ENCODE results near the gene TRPV6.

The TRPV6 gene

DNA sequence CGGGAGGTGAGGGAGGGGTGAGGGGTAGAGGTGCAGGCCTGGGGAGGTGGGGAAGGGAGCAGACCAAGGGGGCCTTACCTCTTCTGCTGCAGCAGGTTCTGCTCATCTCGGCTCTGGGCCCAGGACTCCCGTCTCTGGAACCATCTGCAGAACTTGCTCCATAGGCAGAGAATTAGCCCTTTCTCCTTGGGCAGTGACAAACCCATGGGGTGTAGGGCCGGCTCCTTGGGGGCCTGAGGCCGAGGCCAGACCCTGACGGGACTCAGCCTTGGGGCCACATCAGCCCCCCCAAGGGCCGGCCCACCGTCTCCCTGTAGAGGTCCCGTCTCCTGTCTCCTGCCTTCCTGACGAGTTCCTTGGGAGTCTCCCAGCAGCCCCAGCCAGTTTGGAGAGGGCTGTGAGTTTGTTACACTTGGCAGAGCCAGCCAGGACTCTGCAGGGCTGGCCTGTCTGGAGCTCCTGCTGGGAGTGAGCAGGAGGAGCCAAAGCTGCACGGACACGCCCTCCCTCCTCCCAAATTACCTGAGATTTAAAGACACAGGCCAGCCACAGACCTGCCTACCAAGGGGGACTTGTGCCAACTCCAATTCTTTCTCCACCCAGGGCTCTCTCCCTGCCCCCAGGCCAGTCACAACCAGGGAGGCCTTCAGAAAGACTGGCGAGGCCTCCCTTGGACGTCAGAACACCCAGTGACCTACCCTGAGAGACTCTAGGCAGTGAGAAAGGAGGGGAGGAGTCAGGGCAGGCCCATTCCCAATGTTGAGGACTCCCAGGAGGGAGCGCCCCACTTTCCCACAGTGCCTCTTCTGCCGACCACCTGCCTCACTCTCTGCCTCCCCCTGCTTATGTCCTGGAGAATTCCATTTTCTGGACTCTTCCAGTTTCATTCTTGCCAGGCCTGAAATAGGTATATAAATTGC, at the start of gene TRPV6:
TSS of gene TRPV6 (minus strand) at position 435 of the 920 bp plus-strand sequence.
- no peak for ATAC-seq

DNA sequence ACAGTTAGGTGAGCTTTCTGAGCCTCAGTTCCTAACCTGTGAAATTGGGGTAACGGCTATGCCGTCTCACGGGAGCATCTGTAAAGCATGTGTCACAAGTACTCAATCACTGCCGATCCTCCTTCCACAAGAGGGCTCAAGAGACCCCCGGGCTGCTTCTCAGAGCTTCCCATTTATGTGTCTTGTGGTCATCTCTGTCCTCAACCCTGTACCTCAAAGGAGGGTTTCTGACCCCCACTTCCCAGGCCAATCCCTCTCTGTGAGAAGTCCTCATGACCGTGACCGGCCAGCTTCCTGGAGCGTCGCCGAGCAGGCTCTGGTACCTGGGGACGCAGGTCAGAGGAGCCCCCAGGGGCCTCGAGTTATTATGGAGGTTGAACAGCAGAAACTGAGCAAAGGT, 48.5 kb upstream of the TRPV6 start:
- no peak for ATAC-seq

DNA sequence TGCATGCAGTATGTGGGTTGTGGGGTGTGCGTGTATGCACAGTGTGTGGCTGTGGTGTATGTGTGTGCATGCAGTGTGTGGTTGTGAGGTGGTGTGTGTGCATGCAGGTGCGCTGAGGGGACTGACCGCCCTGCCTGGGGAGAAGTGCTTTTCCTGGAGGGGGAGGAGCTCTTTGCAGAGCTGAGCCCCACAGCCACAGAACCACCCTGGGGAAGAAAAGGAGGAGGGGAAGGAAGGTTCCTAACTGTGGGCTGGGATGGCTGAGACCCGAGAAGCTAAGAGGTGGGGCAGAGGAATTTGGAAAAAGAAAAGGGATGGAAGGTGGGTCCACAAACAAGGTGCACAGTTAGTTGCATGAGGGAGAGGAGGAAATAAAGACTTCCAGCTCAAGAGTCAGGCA, 48.1 kb upstream of the TRPV6 start, which contains the start of gene TRPV5:
TSS of gene TRPV5 (minus strand) at position 123 of the 400 bp plus-strand sequence. CDS start 287 bp downstream, outside the sequence.
- ATAC-seq, result no peak

DNA sequence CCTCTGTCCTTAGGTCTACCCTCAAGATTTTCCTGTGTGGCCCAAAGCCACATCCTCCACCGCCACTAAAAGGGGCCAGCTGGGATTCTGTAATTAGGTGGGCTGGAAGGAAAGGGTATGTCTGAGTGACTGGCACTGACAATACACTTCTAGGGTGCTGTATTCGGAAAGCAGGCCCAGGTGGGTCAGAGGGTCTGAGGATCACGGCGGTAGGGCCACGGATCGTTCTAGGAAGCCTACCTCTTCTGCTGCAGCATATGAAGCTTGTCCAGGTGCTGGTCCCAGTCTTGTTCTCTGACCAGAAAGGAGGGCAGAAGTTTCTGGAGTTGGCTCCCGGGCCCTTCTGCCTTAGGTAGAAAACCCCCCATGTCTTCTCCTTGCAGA, 47.5 kb upstream of the TRPV6 start:
- no peak for ATAC-seq

DNA sequence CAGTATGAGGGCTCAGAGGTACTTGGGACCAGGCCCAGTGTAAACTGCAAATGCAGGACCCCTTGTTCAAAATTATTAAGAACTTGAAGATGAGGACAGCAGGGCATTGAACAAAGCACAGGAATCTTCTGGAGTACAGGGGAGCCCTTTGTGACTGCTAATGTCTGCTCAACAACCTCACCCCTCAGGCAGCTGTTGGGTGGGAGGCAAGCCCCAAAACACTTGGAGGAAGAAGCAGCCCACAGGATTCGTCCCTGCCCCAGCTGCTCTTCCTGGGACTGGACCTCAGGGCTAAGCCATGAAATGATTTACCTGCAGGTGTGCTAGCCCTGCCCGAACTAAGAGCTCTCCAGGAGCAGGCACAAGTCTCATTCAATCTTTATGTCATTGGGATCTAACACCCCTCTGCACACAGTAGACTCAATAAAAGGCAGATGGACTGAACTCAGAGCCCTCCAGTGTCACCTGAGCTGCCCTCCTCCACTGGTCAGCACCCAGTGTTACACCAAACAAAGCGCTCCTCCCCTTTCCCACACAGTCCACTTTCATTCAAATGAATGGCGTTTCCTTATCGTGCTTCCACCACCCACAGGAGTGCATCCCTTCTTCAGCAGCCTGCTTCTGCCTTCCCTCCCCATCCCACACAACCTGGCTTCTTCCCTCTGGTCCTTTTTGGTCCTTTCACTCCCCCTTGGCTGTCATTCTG, 47.0 kb upstream of the TRPV6 start:
- no peak for ATAC-seq

DNA sequence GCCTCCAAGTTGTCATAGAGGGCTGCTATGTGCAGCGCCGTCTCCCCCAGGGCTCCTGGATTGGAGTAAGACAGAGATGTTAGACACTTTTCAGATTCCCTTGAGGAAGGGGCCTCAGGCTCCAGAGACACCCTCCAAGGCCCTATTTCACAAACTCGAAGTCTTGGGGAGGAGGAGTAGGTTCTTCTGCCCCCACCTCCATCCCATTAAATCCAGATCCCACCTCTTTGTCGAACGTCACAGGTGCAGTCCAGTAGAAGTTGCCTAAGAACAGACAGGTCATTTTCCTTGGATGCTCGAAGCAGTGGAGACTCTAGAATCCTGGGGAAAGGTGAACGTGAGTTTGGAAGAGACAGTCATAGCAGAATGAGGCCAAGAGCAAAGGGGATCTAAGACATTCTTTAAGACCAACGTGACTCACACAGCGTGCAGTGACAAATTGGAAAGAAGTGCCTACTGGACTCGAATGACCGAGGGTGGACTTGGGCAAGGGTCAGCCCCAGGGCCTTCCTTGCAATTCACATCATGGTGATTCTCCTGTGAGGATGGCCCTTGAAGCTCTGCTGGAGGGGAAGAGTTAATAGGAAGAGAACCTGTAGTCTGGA, 44.7 kb upstream of the TRPV6 start:
- ATAC-seq, result no peak

DNA sequence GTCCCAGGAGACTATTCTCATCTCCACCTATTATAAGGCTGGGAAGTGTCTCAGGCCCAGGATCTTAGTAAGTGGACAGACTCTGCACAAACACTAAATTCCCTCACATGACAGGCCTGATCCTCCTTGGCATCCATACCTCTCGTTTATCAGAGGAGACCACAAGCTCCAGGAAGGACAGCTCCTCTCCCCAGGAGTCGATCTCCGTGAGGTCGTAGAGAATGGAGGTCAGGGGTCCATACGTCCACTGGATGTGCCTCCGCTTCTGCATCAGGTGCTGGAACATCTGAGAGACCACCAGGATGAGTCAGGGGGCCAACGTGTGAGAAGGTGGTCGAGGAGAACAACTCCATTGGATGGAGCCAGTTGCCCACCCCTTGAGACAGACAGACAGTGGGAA, 42.4 kb upstream of the TRPV6 start:
- ATAC-seq, result no peak

DNA sequence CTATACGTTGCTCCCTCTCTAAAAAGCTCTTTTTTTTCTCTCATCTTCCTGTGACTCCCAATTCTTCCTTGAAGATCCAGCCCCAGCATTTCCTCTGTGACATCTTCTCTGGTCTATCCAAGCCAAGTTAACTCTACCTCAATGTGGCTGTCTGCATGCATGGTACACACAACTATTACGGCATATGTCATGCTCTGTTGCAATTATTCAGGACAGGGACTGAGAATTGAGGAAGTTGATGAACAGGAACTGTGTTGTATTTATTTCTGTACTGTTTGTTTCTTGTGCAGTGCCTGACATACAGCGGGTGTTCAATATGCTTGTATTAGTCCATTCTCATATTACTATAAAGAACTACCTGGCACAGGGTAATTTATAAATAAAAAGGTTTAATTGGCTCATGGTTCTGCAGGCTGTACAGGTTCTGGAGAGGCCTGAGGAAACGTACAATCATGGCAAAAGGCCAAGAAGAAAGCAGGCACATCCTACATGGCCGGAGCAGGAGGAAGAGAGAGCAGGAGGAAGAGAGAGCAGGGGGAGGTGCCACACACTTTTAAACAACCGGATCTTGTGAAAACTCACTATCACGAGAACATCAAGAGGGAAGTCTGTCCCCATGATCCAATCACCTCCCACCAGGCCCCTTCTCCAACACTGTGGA, 41.7 kb upstream of the TRPV6 start:
- ATAC-seq, result no peak

DNA sequence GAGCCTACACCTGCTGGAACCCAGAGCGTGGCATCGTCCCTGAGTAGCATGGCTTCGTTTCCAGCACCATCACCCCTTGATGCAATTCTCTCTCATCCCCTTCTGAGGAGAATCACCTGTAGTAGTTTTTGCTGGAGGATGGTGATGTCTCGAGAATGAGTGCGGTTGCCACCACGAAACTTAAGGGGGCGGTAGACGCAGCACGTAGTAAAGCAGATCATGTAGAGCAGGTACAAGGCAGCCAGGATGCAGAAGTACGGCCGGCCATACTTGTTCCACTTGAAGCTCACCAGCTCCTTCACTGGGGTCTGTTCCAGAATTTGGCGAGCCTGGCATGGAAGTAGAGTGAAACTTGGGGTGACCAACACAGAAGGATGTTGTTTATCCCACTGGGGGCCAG, 39.9 kb upstream of the TRPV6 start:
- ATAC-seq, result no peak

DNA sequence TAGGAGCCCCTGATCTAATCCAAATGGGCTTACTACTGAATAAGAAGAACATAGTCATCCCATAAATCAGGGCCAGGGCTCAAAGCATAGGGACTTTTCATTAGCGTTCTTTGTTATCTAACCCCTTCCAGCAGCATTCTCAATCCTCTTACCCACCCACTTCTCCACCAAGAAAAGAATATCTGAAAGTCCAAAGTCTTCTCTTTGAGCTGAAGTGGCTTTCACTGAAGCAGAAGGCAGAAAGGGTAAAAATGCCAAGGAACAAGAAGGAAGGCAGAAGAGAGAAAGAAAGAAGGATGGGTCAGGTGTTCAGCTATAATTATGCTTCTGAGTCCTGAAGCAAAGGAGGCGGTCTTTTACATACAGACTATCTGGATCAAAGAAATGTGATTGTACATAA, 37.8 kb upstream of the TRPV6 start:
- ATAC-seq, result no peak

DNA sequence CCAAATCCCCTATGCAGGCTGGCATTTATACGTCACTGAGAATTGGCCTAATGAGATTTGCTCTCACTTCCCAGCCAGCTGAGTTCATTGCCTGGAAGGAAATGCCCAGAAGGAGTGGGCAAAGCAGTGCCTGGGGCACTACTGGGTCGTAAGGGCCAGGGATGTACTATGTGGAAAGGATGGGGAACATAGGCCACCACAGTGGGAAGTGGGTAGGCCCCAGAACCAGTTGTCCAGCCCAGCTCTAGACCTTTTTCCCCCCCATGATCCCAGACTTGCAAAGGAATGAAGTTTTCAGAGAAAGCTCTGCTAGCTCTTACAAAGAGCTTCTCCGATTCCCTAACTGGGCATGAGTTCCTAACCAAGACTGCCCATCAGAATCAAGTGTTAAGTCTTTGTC, 34.1 kb upstream of the TRPV6 start:
- no peak for ATAC-seq

DNA sequence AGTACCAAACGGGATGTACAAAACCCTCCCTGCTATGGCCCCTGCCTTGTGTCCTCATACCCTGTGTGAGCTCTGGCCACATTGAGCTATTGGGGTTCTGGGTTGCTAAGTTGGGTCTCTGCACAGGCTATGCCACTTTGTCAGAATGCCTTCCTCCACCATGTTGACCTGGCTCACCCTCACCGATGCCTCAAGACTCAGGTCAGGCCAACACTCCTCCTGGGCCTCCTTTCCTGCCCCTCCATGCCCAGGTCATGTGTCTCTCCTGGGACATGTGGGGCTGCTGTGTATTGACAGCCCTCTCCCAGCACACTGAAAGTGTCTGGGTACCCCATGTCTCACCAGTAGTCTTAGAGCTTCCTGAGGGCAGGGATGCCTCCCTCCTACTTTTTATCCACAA, 33.4 kb upstream of the TRPV6 start:
- ATAC-seq, result no peak

DNA sequence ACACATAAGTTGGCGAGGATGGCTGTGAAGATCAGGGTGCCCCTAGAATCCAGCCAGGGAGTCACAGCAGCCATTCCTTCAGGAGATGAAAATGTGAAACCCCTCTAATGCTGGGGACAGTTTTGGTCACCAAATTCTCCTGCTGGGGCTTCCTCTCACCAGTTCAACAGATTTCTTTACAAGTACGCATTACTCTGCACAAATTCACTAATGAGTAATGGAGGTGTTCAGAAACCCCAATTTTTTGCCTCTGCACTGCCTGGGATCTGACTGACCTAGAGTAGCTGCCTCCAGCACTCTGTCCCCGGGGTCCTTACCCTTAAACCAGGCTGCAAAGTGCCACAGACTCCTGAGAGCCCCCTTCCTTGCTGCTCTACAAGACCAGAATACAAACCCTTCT, 31.9 kb upstream of the TRPV6 start:
- ATAC-seq, result no peak

DNA sequence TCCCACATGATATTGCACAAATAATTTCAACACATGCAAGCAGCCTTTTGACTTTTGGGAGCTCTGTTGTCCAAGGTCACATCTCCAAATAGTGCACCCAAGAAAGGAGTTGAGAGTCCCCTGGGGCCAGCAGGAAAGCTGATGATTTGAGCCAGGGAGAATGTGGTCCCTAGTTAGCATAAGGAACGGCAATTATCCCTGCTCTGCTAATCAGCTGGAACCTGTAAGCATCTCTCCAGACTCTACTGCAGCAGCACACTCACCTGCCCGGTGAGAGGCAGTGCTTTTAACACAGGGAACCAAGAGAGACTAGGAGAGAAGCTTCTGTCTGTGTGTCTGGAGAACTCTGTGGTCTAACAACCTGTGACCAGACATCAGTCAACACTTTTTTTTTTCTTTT, 31.0 kb upstream of the TRPV6 start:
- no peak for ATAC-seq

DNA sequence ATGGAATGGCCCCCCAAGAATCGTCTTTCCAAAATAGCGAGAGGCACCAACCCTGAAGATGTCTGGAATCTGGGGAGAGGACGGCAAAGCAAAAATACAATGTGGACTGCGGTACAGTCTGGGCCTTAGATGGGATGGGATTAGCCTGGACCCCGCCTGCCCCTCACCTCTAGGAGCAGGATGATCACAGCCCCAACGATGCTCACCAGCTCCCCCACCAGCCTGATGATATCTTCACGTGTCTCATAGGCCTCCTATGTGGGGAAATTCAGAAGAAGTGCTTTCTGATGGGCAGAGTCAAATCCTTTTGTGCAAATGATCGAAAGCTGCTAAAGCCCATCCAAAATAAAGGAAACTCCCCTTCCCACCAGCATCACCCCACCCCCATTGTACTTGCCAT, 29.8 kb upstream of the TRPV6 start:
- no peak for ATAC-seq

DNA sequence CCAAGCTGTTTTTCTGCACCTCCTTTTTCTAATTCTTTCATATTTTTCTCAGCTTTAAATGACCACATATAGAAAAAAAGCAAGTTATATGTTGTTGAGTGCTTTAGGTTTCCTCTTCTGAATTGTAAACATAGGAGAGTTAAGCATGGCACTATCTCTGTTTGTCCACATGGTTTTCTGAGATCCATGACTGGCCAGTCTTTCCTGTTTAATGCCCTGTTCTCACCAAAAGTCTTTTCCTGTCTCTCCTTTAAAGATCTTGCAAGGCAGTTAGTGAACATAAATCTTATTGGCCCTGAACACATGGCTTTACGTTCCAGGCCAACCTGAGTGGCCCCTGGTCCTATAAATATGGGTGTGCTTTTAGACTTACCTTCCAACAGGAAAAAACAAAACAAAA, 28.6 kb upstream of the TRPV6 start:
- no peak for ATAC-seq

DNA sequence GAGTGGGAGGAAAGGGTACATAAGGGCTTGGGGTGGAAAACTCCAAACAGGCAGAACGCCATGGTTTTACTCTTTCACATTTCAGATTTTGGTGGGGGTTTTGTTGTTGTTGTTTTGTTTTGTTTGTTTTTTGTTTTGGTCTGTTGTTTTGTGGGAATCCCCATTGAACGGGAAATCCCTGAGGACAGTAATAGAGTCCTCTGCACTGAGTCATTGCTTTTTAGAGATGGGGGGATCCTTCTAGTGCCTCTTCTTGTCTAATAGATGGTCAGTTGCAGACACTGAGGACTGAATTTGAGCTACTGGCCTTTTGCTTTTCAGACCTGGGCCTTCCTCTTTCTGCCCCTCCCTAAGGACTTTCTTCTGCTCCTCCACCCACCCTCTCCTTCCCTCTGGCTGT, 28.0 kb upstream of the TRPV6 start:
- ATAC-seq, result no peak

DNA sequence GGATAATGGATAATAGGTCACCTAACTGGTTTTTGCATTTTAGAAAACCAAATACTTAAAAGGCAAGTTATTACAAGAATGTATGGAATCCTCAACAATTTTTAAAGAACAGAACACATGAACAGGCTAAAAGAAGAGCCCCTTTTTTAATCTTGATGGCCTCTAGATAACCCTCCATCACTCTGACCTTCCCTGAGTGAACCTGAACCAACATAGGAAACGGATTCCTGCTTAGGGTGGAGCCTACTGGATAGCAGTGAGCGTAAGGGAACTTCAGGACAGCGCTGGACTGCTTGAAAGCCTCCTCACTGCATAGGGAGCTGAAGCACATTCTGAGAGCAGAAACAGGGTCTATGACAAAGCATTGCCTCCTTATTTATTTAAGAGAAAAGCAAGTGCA, 27.5 kb upstream of the TRPV6 start:
- ATAC-seq, result no peak

DNA sequence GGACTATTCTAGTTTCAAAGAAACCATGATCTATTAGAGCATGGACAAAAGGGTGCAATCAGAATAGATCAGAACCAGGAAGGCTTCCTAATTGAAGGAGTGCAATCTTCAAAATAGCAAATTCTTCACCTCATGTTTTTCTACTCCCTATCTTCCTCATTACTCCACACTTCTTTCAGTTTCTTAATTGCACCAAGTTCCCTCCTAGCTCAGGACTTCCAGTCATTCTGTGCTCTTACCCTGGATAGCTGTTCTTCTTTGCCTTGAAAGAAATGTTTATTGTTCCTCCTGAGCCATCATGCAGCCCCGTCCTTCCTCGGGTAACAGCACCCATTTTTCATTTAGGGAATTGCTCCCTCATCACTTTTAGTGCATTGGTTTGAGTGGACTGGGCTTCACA, 24.9 kb upstream of the TRPV6 start:
- no peak for ATAC-seq

DNA sequence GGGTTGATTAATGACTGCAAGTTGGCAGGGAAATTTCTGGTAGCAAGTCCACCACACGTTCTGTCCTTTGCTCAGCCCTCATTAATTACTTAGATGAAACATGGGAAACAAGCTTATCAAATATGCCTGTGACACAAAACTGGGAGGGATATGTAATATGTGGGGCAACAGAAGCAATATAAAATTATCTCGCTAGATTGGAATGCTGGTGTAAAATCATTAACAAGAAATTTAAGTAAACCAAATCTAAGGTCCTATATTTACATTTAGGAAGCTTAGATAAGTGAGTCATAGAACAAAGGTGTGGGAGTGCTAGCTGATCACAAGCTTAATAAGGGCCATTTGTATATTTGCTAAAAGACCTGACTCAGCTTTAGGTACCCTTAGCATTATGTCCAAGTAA, 24.5 kb upstream of the TRPV6 start:
- ATAC-seq, result no peak

DNA sequence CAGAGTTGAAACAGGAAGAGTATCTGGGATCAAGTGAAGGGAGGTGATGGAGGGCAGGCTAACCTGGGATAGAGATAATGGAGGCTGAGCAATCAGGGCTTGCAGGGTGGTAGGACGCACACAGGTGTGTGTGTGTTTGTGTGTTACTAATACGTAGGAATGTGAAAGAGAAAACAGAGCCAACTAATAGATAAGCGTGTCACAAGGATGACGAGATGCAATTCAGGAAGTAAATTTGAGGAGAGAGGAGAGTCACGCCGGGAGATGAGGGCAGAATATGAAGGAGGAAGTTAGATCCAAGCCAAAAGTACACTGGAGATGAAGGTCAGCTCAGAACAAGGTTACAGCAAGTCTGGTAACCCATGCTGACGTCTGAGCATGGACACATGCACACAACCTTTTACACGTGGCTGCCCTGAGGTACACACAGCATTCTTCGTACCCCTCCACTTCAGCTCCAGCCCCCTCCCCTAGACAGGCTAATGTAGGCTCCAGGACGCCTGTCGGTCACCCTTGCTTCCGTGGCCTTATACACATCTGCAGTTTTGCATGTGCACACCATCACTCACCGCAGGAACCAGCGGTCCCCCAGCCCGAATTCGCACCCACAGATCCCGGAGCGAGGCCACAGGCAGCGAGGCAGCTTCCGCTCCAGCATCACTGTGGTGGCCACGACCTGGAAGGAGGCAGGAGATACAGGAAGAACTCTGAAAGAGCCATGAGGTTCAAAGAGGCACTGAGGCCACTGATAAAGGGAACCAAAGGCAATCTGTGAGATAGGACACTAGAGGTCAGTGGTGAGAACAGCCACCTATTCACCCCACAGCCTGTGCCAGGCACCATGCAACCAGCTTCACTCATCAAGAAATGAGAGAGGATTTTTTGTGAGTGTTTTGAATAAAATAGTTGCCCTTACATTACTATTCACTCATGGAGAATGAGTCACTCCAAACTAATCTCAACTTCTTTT, 23.7 kb upstream of the TRPV6 start:
- ATAC-seq, result no peak

DNA sequence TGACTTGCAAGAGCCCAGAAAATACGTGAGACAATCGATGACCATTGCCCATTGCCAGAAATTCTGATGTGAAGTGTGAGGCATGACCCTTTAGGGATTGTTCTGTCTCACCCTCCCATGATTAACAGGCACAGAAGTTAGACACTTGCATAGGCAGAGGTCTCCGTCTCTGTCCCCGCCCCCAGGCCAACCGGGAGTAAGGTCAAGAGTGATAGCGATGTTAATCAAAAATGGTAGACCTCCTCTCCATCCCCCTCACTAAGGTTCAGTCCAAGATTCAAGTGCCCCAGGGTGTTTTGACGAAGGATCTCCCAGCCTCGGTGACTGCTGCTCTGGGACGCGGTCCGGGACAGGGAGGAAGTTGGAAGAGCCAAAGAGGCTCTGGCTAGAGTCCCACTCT, 22.7 kb upstream of the TRPV6 start:
- ATAC-seq, result no peak

All from activated CD4-positive, CD25-positive, alpha-beta regulatory T cell treated with anti-CD3 and anti-CD28 coated beads, Interleukin-2, amount 50 U/mL, for 24 hours (primary cell).